Measurements from ENCODE around the gene BUD23.
"Not testable (repeated sequence)": the region's sequence is repeated elsewhere in the genome, so short reads cannot be mapped to it uniquely, and the experiment has no call there.

Gene BUD23

DNA sequence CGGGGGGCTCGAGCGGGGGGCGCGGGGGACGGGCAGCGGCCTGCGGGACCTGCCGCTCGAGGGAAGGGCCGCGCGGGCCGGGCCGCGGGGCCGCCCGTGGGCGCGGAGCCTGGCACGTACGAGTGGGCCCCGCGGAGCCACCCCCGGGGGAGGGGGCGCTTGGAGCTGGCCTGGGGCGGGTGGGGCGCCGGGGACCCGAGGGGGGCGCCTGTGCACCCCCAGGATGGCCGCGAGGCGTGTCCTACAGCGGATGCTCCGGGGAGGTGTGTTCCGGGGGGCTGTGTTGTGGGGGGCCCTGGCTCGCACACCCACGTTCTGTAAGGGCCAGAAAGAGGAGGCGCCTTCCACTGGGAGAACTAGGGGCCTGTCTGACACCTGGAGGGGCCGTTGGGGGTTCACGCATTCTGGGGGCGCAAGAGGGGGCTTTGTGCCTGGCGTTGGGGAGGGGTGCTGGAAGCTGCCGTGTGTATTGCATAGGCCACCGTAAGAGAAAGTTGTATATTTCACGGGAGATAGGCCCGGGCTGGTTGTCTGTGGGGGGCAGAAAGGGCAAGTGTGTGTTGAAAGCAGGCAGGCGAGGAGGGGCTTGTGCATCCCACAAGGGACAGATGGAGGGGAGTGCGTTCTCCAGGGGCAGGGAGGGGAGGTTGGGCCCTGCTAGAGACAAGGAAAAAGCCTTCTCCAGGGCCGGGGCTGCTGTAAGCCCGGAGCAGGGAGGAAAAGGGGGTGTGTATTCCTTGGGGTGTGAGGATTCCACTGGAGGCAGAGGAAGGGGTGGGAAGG lies 15.1 kb upstream of the BUD23 start:
- DNase-seq (ENCODE audit: low read depth), result no peak

- DNase-seq (ENCODE audit: low read depth), result no peak
Observed at GRCh38 chr7:73668886-73669230, 14.5 kb upstream of the BUD23 start.

GRCh38 chr7:73669288-73669701 lies 14.1 kb upstream of the BUD23 start:
- DNase-seq (ENCODE audit: low read depth), result no peak

DNA sequence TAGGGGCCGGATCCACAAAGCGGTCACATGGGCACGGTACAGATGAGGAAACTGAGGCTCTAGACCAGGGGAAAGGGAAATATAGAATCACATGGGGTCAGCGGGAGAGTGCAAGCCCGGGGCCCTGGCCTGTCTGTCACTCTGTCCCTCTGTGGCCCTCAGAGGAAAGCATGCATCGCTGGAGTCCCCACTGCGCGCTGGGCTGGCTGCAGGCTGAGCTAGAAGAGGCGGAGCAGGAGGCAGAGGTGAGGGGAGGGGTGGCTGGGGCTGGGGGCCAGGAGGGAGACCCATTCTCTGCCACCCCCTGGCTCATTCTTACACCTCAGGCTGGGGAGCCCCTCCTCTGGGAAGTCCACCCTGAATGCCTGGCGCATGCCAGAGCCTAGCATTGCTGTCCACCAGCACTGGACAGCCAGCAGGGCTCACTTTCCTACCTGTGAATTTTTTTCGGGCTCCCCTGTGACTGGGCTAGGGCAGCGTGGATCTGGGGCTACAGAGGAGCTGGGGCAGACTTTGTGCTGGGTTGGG lies 13.5 kb upstream of the BUD23 start:
- no peak for DNase-seq (ENCODE audit: low read depth)

GRCh38 chr7:73671322-73671661 lies 12.1 kb upstream of the BUD23 start:
- DNase-seq (ENCODE audit: low read depth), result no peak

DNA sequence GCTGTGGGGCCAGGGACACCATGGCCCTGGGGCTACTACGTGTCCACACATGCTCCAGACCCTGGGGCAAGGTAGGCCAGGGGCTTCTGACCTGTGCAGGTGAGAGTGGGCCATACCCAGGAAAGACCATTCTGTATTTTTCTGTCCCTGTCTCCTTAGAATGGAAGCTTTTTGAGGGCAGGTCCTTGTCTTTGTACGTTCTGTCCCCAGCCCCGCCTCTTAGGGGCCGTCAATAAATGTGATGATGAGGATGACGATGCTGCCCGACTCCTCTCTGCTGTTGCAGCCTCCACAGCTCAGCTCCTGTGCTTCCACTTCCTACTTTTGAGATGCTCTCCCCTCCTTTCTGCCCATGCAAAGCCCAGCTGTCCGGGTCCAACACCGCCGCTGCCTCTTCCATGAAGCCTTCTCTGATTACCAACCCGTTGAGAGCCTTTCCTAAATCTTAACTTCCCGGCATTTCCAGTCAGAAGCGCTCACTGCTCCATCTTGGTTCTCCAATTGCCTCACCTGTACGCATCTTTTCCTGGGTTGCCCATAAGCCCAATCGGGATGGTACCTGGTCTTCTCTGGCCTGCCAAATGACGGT lies 11.4 kb upstream of the BUD23 start:
- no peak for DNase-seq (ENCODE audit: low read depth)

DNA sequence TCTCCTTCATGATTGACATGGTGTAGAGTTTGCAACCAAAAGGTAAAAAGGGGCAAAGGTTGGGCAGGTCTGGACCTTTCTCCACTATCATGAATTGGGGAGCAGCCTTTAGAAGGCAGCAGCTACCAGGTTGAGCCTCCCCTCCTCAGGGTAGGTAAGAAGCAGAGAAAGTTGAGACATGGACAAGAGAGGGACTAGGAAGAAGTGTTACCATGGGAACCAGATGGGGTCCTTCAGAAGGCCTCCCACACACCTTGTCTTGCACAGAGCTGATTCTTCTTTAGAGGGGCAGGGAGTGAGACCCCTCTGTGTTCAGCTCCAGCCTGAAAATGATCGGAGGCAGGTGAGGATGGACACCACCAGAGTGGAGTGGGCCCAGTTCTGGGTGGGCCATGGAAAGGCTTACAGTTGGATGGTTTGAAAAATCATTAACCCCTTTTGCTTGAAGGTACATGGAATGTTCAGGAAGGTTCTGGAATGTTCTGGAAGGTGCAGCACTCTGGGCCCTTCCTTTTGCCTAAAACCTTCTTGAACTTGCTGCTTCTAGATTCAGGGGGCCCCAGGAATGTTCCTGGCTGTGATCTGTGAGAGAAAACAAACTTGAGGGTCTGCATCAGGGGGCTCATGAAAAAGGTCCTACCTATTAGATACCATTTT lies 8.8 kb upstream of the BUD23 start:
- no peak for DNase-seq (ENCODE audit: low read depth)

DNA sequence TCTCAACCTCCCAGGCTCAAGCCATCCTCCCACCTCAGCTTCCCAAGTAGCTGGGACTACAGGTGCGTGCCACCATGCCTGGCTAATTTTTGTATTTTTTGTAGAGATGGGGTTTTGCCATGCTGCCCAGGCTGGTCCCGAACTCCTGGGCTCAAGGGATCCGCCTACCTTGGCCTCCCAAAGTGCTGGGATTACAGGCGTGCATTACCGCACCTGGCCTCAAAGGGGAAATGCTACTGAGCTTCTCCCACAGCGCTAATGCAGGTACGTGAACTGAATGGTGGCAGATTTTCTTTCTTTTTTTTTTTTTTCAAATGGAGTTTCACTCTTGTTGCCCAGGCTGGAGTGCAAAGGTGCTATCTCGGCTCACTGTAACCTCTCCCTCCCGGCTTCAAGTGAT lies 7.3 kb upstream of the BUD23 start:
- DNase-seq (ENCODE audit: low read depth), result not testable (repeated sequence)

GRCh38 chr7:73678862-73679261 lies 4.5 kb upstream of the BUD23 start:
- DNase-seq (ENCODE audit: low read depth), result no peak

GRCh38 chr7:73679709-73680108 lies 3.7 kb upstream of the BUD23 start:
- DNase-seq (ENCODE audit: low read depth), result no peak

GRCh38 chr7:73680501-73680900 lies 2.9 kb upstream of the BUD23 start:
- DNase-seq (ENCODE audit: low read depth), result no peak

- no peak for DNase-seq (ENCODE audit: low read depth)
Observed at GRCh38 chr7:73681031-73681430, 2.4 kb upstream of the BUD23 start.

DNA sequence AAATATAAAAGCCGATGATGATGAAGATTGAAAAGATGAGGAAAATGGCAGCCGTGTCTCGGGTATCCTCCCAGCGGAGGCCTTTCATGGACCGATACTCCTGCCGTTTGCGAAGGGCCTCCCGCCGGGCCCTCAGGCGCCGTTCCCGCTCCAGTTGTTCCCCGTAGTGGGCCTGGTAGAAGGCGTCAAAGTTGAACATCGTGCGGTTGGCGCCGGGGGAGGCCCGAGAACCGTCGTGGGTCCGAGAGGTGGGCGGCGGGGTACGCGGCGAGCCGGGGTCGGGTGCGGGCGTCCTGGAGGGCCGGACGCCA lies 697 bp upstream of the BUD23 start:
- DNase-seq (ENCODE audit: low read depth), result no peak

DNA sequence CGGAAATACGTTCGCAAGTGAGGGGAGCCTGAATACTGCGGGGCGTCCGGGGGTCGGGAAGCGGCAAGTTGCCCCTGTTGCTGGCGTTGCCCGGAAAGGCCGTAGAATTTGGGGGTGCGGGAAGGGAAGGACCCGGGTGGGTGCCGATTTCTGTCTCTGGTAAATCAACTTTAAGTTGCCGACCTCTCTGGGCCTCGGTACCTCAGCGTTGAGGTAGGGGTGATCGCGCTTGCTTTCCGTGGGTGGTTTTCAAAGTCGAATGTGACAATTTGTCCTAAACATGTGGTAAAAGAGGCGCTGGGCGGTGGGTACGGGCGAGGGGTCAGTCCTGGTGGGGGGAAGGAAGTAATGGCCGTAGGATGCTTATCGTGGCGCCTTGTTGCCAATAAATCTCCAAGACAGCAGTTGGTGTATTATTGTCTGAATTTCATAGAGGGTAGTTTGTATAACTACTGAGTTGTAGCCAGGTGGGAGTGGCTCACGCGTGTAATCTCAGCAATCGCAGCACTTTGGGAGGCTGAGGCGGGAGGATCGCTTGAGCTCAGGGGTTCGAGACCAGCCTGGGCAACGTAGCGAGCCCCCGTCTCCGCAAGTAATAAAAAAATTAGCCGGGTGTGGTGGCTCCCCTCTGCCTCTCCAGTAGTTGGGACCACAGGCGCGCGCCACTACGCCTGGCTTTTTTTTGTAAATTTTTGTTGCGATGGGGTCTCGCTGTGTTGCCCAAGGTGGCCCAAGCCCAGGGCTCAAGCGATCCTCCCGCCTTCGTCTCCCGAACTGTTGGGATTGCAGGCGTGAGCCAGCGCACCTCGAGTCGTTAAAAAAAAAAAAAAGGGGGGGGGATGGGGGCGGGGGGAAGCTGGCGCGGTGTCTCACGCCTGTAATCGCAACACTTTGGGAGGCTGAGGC lies 644 bp downstream of the BUD23 start:
- DNase-seq (ENCODE audit: low read depth), result no peak

GRCh38 chr7:73685311-73685710 lies 1.9 kb downstream of the BUD23 start:
- no peak for DNase-seq (ENCODE audit: low read depth)

DNA sequence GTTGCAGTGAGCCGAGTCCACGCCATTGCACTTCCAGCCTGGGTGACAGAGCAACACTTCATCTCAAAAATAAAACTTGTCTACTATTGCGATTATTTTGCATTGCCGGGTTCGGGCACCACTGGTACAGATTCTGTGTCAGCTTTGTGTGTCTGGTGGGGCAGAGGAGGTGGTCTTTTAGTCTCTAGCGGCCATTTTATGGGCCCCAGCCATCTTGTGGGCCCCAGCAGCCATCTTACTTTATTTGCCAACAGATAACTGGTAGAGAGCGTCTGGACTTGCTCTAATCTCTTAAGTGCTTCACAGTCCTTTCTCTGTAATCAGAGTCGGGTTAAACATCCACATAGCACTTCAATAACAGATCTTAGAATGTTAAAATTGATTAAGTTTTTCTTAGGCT lies 4.9 kb downstream of the BUD23 start:
- no peak for DNase-seq (ENCODE audit: low read depth)

- no peak for DNase-seq (ENCODE audit: low read depth)
Observed at GRCh38 chr7:73690646-73691045, 7.2 kb downstream of the BUD23 start.

- no peak for DNase-seq (ENCODE audit: low read depth)
Observed at GRCh38 chr7:73696372-73696771, 13.0 kb downstream of the BUD23 start.

- no peak for DNase-seq (ENCODE audit: low read depth)
Observed at GRCh38 chr7:73698410-73698809, 15.0 kb downstream of the BUD23 start.

DNA sequence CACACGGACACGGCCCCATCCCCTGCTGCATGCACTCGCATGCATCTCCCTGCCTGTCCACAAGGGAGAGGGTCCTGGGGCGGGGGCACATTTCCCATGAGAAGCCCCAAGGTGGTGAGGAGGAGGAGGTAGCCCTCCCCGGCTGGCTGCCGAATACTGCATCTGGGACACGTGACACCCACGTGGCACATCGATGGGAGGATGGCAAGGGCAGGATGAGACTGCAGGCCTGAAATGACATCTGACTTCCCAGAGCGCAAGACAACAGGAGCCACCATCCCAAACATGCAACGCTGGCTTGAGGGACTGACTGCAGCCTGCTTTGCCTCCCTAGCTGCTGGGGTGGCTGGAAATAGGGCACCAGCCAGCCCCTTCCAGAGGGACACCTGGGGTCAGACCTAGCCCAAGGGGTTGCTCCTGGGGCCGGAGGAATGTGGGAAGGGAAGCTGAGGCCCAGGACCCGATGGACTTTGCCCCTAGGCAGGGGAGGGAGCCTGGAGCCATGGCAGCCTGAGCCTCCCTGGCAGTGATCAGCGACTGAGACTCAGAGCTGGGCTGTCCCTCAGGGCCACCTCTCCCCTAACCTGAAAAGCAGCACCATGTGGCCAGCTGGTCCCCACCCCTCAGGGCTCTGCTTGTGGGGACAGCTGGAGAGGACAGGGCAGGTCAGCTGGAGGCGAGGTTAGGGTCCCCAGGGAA lies 16.1 kb downstream of the BUD23 start:
- DNase-seq (ENCODE audit: low read depth), result no peak

- no peak for DNase-seq (ENCODE audit: low read depth)
Observed at GRCh38 chr7:73700069-73700423, 16.6 kb downstream of the BUD23 start.

DNA sequence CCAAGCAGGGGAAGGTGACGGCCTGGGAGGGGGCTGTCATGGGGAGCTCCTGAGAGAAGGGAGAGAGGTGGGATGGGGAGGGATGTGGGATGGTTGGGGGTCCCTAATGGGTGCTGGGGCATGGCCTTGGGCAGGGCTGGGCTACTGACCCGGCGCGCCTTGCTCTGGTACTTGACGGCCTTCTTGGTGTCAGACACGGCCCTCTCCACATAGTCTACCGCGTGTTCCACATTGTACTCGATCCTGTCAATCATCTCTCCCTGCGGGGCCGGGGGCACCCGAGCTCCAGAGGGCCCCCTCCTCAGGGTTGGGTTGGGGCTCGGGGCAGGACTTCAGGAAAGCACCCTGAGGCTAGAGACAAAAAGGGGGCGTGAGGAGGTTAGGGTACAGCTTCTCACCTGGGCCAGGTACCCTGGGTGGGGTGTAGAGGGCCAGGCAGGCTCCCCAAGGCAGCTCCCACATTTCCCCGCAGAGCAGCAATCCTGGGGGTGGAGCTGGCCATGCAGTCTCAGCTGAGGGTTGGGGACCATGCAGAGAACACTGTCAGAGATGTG lies 17.3 kb downstream of the BUD23 start:
- DNase-seq (ENCODE audit: low read depth), result no peak
